ENCODE data around the gene TMUB2.

DNA sequence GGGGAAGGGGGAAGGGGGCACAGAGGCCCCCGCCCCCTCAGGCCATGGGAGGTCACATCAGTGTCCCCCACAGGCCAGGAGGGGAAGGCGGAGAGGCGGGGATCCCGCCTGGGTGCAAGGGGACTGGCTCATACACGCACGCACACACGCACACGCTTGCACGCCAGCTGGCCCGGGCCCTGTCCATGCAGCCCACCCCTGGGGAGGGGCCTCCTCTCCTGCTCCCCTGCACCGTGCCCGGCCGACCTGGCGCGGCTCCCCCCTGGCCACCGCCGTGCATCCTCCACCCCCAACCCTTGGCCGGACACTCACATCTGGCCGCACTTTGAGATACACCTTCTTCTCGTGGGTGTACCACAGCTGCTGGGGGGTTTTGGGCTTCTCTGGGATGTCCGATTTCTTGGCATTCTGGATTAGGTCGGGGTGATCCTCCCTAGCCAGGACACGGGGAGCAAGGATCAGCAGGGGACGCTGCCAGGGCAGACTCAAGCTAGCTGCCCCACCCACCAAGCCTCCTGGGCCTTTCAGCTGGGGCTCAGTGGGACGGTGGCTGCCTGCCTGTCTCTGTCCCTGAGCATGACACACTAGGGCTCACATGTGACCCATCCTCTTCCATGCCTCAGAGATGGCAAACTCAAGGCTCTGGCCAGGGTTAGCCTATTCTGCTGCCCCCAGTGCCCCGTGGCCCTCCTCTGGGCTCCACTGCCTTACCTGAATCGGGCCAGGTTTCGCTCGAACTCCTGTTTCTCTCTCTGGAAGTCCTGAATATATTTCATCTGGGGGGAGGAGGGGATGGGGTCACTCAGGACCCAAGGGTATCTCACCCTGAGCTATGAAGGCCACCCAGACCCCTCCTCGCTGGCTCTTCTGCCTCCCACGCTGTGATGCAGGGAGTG lies 26.0 kb downstream of the TMUB2 start:
- TF ChIP-seq CBX3 (IDR thresholded peaks at IDR 0.05; ENCODE audit: low read depth) (no peak), POLR2AphosphoS5 (IDR thresholded peaks at IDR 0.05; ENCODE audit: low read depth, low read length) (0 out of 2 replicates have a peak, but pooled peaks have one; percentile 6), ZNF274 (IDR thresholded peaks at IDR 0.05; ENCODE audit: low read depth, low read length) (no peak), YY1 (IDR thresholded peaks at IDR 0.05; ENCODE audit: extremely low read depth, insufficient replicate concordance, low read depth, low read length) (no peak), EZH2 (IDR thresholded peaks at IDR 0.05) (no peak)
- TF ChIP-seq, protein P1, sequence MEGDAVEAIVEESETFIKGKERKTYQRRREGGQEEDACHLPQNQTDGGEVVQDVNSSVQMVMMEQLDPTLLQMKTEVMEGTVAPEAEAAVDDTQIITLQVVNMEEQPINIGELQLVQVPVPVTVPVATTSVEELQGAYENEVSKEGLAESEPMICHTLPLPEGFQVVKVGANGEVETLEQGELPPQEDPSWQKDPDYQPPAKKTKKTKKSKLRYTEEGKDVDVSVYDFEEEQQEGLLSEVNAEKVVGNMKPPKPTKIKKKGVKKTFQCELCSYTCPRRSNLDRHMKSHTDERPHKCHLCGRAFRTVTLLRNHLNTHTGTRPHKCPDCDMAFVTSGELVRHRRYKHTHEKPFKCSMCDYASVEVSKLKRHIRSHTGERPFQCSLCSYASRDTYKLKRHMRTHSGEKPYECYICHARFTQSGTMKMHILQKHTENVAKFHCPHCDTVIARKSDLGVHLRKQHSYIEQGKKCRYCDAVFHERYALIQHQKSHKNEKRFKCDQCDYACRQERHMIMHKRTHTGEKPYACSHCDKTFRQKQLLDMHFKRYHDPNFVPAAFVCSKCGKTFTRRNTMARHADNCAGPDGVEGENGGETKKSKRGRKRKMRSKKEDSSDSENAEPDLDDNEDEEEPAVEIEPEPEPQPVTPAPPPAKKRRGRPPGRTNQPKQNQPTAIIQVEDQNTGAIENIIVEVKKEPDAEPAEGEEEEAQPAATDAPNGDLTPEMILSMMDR (IDR thresholded peaks at IDR 0.05 in 2 of 3, conservative IDR thresholded peaks at IDR 0.05 in 1 of 3; ENCODE audit: borderline replicate concordance in 1 of 3, insufficient read depth in 1 of 3, low read depth in 2 of 3, low read length in 2 of 3) = no peak
